Measurements from ENCODE around the gene NKX2-3. TPM values are rescaled to one million over a fixed set of nuclear protein-coding genes. Genes with fewer than 3 reads are reported as not detected.

The NKX2-3 gene
- total and polyA plus RNA-seq, 2 experiments from 2014 or later, result not detected

DNA sequence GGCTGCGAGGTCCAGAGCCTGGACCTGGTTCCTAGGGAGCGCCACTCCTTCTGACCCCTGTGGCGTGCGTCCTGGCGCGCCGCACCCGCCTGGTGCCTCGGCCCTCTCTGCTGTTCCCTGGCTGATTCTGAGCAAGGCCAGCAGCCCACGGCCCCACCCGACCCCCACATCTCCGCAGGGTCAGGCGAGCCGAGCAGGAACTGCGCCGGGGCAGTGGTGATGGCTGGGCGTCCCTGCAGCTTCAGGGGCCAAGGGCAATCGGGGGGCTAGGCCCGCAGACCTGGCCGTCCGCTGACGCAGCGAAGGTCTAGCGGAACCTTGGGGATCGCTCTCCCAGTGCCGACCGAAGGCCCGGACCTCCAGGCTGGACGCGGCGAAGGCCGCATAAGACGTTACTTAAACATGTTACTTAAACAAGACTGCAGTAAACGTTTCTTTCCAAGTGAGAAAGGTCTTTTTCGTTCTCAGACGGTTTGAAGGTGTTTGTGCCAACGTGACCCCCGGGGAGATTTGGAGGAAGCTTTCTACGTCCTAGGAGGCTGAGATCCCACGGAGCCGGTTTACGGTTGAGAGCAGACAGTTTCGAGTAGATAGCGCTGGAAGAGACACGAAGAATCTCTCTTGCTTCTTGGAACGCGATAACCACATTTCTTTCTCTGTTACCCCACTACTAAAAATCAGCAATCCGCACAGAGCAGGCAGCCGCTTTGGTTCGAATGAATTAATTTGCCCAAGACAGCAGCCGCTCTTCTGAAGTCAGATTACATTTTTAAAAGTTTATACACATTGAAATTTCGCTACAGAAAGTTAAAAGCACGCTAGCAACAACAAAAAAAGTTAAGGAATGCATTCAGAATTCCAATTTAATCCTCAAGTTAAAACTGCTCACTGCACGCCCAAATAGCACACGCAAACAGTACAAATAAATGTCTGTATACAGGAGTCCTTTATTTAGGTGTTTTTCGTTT, 4.9 kb upstream of the NKX2-3 start:
- TF ChIP-seq, protein P1, sequence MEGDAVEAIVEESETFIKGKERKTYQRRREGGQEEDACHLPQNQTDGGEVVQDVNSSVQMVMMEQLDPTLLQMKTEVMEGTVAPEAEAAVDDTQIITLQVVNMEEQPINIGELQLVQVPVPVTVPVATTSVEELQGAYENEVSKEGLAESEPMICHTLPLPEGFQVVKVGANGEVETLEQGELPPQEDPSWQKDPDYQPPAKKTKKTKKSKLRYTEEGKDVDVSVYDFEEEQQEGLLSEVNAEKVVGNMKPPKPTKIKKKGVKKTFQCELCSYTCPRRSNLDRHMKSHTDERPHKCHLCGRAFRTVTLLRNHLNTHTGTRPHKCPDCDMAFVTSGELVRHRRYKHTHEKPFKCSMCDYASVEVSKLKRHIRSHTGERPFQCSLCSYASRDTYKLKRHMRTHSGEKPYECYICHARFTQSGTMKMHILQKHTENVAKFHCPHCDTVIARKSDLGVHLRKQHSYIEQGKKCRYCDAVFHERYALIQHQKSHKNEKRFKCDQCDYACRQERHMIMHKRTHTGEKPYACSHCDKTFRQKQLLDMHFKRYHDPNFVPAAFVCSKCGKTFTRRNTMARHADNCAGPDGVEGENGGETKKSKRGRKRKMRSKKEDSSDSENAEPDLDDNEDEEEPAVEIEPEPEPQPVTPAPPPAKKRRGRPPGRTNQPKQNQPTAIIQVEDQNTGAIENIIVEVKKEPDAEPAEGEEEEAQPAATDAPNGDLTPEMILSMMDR (IDR thresholded peaks at IDR 0.05; ENCODE audit: low read depth, low read length), result no peak
- H3K4me1 ChIP-seq (ENCODE audit: low read depth), result peaks cover 4% of the 10 kb centered on the region
- no peak for DNase-seq (ENCODE audit: low read depth in 1 of 2, low spot score in 1 of 2)
- no peaks in the 10 kb centered on the region for H3K9me3 ChIP-seq (ENCODE audit: low read depth)
- H3K4me3 ChIP-seq, result no peak overlapping the region
- no peaks in the 10 kb centered on the region for H3K36me3 ChIP-seq
- H3K27me3 ChIP-seq, result peaks cover 100% of the 10 kb centered on the region
- H3K27ac ChIP-seq, result no peak overlapping the region

DNA sequence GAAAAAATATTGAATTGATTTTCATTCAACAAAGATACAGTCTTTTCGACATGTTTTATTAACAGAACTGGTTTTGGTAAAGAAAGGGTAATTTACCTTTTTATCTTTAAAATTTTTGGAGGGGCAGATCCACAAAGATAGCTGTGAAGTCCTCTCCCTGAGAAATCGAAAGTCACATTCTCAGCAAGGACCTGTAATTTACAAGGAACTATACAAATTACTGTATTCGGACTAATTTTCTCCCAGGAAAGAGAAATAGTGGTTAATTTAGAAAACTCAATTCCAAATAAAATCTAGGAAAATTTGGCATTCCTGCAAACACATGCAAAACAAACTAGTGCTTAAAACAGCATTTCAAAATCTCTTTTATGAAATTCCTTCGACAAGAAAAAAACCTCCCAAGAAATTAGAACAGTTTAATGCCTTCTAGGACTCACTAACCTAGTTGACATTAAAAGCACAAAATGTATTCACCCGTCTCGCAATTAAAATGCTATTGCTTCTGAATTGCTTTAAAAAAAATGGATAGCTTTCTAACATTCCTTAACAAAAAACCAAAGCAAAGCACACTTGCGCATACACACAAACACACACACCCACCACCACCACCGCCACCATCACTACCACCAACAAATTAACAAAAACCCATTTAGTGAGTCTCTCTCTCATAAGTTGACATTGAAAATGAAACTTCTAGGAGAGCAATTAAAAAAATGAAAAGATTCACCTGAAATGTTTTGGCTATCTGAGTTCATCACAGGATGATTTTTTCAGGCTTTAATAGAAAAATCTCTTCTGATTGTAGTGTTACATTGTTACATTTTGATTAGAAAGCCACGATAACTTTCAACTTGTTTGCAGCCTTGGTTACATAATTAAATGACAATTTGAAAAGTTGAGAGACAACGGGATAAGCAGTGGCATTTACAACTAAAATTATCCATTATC, 4.0 kb upstream of the NKX2-3 start:
- no peak for DNase-seq (ENCODE audit: low read depth in 1 of 2, low spot score in 1 of 2)
- H3K4me3 ChIP-seq, result no peak overlapping the region
- H3K27me3 ChIP-seq, result peaks cover 100% of the 10 kb centered on the region
- TF ChIP-seq, protein P1 (IDR thresholded peaks at IDR 0.05; ENCODE audit: low read depth, low read length), result no peak
- no peak overlapping the region for H3K27ac ChIP-seq
- H3K4me1 ChIP-seq (ENCODE audit: low read depth), result peaks cover 9% of the 10 kb centered on the region
- H3K9me3 ChIP-seq (ENCODE audit: low read depth), result no peaks in the 10 kb centered on the region
- no peaks in the 10 kb centered on the region for H3K36me3 ChIP-seq

DNA sequence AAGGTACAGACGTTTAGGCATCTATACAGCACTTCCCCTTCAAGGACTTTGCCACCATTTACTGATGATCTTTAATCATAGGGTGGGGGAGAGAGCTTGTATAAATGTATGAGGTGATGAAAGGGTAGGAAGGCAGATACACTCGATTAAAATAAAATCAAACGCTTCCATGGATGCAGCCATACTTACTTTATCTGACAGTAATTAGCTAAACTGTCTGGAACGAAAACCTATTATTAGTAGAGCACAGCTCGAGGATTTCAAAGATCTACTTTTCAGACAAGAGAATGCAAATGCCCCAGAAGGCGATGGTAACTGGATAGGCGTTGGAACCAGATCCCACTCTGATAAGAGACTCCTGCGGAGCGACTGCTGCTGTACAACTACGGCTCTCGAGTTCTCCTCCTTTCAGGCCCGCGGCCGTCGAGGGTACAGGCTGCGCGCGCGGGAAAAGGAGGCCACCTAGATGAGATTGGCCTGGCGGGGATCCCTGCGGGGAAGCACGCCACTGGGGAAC, 3.1 kb upstream of the NKX2-3 start:
- peaks cover 9% of the 10 kb centered on the region for H3K4me1 ChIP-seq (ENCODE audit: low read depth)
- H3K27ac ChIP-seq, result no peak overlapping the region
- TF ChIP-seq, protein P1 (IDR thresholded peaks at IDR 0.05; ENCODE audit: low read depth, low read length), result no peak
- no peak overlapping the region for H3K4me3 ChIP-seq
- DNase-seq (ENCODE audit: low read depth in 1 of 2, low spot score in 1 of 2), result no peak
- H3K36me3 ChIP-seq, result no peaks in the 10 kb centered on the region
- peaks cover 100% of the 10 kb centered on the region for H3K27me3 ChIP-seq
- no peaks in the 10 kb centered on the region for H3K9me3 ChIP-seq (ENCODE audit: low read depth)

DNA sequence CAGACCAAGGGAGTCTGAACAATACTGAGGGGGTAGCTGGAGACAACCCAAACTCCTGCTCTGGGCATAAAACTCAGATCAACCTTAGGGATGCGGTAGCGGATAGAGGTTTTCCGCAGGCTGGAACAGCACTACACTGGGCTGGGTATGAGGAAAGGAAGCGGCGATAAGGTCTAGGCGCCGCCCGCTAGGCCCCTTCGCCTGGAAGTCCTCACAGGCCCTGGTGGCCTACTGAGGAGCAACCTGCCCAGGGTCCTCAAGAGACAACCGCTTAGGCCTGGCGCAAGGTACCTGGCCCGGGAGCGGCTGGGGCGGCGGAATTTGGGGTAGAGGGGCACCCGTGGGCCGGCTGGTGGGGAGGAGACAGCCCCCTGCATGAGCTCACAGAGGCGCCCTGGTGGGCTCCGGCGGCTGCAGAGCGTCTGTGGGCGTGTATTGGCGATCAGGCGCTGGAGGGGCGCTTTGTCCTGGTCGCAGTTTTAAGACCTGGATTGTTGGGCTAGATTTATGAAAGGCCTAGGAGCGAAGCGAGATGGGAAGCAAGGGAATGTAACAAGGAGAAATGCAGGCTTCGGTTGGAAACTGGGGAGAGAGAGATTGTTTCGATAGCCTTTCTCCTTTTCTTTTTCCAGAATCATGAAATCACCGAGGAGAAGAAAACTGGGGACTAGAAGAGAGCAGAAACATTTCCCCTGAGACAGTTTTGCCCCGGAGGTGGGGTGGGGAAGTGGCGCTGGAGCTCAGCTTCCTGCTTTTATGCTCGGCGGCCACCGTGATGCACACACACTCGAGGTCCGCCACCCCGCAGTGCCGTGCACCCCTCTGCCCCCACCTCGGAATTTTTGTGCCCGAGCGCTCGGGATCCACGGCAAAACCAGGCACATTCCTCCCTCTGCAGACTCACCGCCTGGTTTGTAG, 2.4 kb upstream of the NKX2-3 start:
- DNase-seq (ENCODE audit: low read depth in 1 of 2, low spot score in 1 of 2), result no peak
- H3K4me3 ChIP-seq, result peak overlapping the region; percentile 0

More for the DNA sequence above, 2.4 kb upstream of the NKX2-3 start:
- TF ChIP-seq, protein P1 (IDR thresholded peaks at IDR 0.05; ENCODE audit: low read depth, low read length), result no peak
- Histone ChIP-seq H3K27me3 (peaks cover 100% of the 10 kb centered on the region), H3K36me3 (no peaks in the 10 kb centered on the region), H3K9me3 (ENCODE audit: low read depth) (no peaks in the 10 kb centered on the region), H3K4me1 (ENCODE audit: low read depth) (peaks cover 13% of the 10 kb centered on the region), H3K27ac (no peak overlapping the region)

All from cardiac muscle cell (in vitro differentiated cells and primary cell).